DMS153 (cell line): ENCODE measurements around the gene DNM3.
"Not testable (repeated sequence)": the region's sequence is repeated elsewhere in the genome, so short reads cannot be mapped to it uniquely, and the experiment has no call there.

Experiments used
- DNase-seq: peaks from one replicate; lab custom pipeline; 2025; lab: John Stamatoyannopoulos, UW

Gene DNM3

GRCh38 chr1:172360985-172361384, 519.7 kb downstream of the DNM3 start:
- no peak for DNase-seq

- DNase-seq = no peak
These were observed 522.6 kb downstream of the DNM3 start for GRCh38 chr1:172363852-172364251.

- not testable (repeated sequence) for DNase-seq
These were observed 530.3 kb downstream of the DNM3 start for GRCh38 chr1:172371646-172372045.

- DNase-seq = no peak
These were observed 532.6 kb downstream of the DNM3 start for GRCh38 chr1:172373864-172374263.

- no peak for DNase-seq
These were observed 533.9 kb downstream of the DNM3 start for GRCh38 chr1:172375211-172375631.

- no peak for DNase-seq
These were observed 535.1 kb downstream of the DNM3 start for GRCh38 chr1:172376431-172376830.

- no peak for DNase-seq
These were observed 536.3 kb downstream of the DNM3 start for GRCh38 chr1:172377565-172377964.

GRCh38 chr1:172378109-172378760, 536.9 kb downstream of the DNM3 start:
- DNase-seq = no peak

- DNase-seq = peak; percentile 56
These were observed 539.3 kb downstream of the DNM3 start for GRCh38 chr1:172380441-172381244.

GRCh38 chr1:172381946-172382345, 540.6 kb downstream of the DNM3 start:
- DNase-seq = no peak

- DNase-seq = no peak
These were observed 541.1 kb downstream of the DNM3 start for GRCh38 chr1:172382406-172382805.

- no peak for DNase-seq
These were observed 541.7 kb downstream of the DNM3 start for GRCh38 chr1:172382990-172383389.

- DNase-seq = no peak
These were observed 542.2 kb downstream of the DNM3 start for GRCh38 chr1:172383536-172383935.

- DNase-seq = no peak
These were observed 543.4 kb downstream of the DNM3 start for GRCh38 chr1:172384656-172385055.

GRCh38 chr1:172386046-172386445, 544.7 kb downstream of the DNM3 start:
- no peak for DNase-seq

- no peak for DNase-seq
These were observed 547.2 kb downstream of the DNM3 start for GRCh38 chr1:172388490-172388889.

GRCh38 chr1:172390301-172390682, 549.0 kb downstream of the DNM3 start:
- DNase-seq = no peak

- DNase-seq = no peak
These were observed 549.6 kb downstream of the DNM3 start for GRCh38 chr1:172390683-172391551.

GRCh38 chr1:172391976-172392375, 550.7 kb downstream of the DNM3 start:
- DNase-seq = no peak

GRCh38 chr1:172393354-172393753, 552.1 kb downstream of the DNM3 start:
- no peak for DNase-seq

- DNase-seq = no peak
These were observed 552.9 kb downstream of the DNM3 start for GRCh38 chr1:172394141-172394751.

- no peak for DNase-seq
These were observed 553.5 kb downstream of the DNM3 start for GRCh38 chr1:172394811-172395210.
